SK-N-SH treated with all-trans-retinoic acid at 6 μM for 48 hours (cell line): ENCODE measurements around the gene PSMB1.

Source experiments
- ARNTL ChIP-seq: fragments of 450-650 bp; formaldehyde crosslinking; IDR thresholded peaks from 2 replicates; pipeline ENCODE4 v1.5.0; 2020; ENCODE audit warnings: low read depth, mild to moderate bottlenecking, moderate library complexity, borderline replicate concordance
- CREB5 ChIP-seq: fragments of 250-450 bp; sonication (Bioruptor Pico); IDR thresholded peaks from 2 replicates; pipeline ENCODE4 v1.5.1; 2020; ENCODE audit warnings: low read depth, mild to moderate bottlenecking, moderate library complexity
- ESRRG ChIP-seq: fragments of 250-450 bp; sonication (Bioruptor Pico); IDR thresholded peaks from 2 replicates; pipeline ENCODE4 v1.6.1; 2021; ENCODE audit warnings: mild to moderate bottlenecking
- GLIS3 ChIP-seq: fragments of 250-450 bp; sonication (Bioruptor Pico); IDR thresholded peaks from 2 replicates; pipeline ENCODE4 v1.5.0; 2020; ENCODE audit warnings: mild to moderate bottlenecking, moderate library complexity
- ISL1 ChIP-seq: fragments of 250-450 bp; sonication (Bioruptor Pico); IDR thresholded peaks from 2 replicates; pipeline ENCODE4 v2.1.2; 2022; ENCODE audit warnings: mild to moderate bottlenecking, moderate library complexity
- PATZ1 ChIP-seq: fragments of 250-450 bp; sonication (Bioruptor Pico); IDR thresholded peaks from 2 replicates; pipeline ENCODE4 v1.8.0; 2020; ENCODE audit warnings: mild to moderate bottlenecking, moderate library complexity, borderline replicate concordance
- PPARA ChIP-seq: fragments of 250-450 bp; sonication (Bioruptor Pico); IDR thresholded peaks from 2 replicates; pipeline ENCODE4 v1.5.0; 2020; ENCODE audit warnings: mild to moderate bottlenecking, borderline replicate concordance
- RARB ChIP-seq: fragments of 250-450 bp; sonication (Bioruptor Pico); IDR thresholded peaks from 2 replicates; pipeline ENCODE4 v1.8.0; 2021; ENCODE audit warnings: mild to moderate bottlenecking, moderate library complexity
- SNAI2 ChIP-seq: fragments of 250-450 bp; sonication (Bioruptor Pico); IDR thresholded peaks from 2 replicates; pipeline ENCODE4 v1.5.0; 2020; ENCODE audit warnings: mild to moderate bottlenecking, moderate library complexity
- TCF4 ChIP-seq: fragments of 250-450 bp; sonication (Bioruptor Pico); IDR thresholded peaks from 2 replicates; pipeline ENCODE4 v1.8.0; 2021; ENCODE audit warnings: mild to moderate bottlenecking, moderate library complexity, borderline replicate concordance
- ZFP3 ChIP-seq: fragments of 250-450 bp; sonication (Bioruptor Pico); IDR thresholded peaks from 2 replicates; pipeline ENCODE4 v1.5.0; 2020; ENCODE audit warnings: mild to moderate bottlenecking, moderate library complexity
- ZNF70 ChIP-seq: fragments of 450-650 bp; formaldehyde crosslinking; IDR thresholded peaks from 2 replicates; pipeline ENCODE4 v1.5.0; 2020; ENCODE audit warnings: mild to moderate bottlenecking, moderate library complexity

GRCh38 chr6:170575250-170575649, 22.1 kb upstream of the PSMB1 start:
- TF ChIP-seq GLIS3 (CRISPR knock-in tag) (no peak), CREB5 (no peak), TCF4 (CRISPR knock-in tag) (no peak), ARNTL (CRISPR knock-in tag) (no peak), SNAI2 (no peak), ESRRG (CRISPR knock-in tag) (no peak), ZFP3 (CRISPR knock-in tag) (no peak), ZNF70 (CRISPR knock-in tag) (no peak), PATZ1 (CRISPR knock-in tag) (no peak), ISL1 (no peak), RARB (CRISPR knock-in tag) (no peak), PPARA (CRISPR knock-in tag) (no peak)
